Superior temporal gyrus (tissue), 1 donor: ENCODE data around the gene OGT.

Experiments used
- DNase-seq: peaks from one replicate; pipeline ENCODE4 v3.0.0-alpha.2; 2016; ENCODE audit errors: extremely low spot score

The OGT gene

DNA sequence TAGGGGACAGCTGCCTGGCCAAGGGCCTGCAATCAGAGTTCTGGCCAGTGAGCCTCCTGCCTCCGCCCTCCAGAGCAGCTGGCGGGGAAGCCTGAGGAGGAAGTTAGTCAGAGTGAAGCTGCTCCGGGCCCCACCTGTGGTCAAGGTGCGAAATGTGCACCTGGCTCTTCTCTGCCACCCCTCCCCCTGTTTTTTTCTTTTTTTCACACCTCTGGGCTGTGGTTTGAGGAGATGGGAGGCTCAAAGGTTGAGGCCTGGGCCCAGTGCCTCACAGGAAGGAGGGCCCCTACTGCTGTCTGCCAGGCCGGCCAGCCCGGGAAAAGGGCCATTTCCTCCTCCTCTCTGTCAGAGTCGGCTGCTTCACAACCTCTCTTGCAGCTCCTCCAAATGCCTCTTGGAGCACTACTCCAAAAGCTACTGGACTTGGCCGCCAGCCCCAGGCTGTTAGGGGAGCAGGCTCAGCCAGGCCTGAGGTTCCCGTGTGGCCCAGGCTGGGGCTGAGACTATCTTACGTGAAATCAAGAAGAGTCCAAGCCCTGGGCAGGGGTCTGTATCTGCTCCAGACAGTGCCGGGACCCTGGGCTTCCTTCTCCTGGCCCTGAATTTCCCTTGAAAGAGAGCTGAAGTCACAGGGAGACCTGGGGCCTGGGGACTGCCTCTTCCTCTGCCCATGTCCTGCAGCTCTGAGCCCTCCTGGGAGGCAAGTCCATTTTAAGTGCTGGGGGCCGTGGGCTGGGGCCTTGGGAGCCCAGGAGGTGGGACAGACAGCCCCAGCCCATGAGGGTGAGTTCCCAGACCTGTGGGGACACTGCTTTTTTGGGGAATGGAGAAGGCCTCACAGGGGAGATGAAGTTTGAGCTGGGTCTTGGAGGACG is 89.9 kb downstream of the OGT start:
- DNase-seq = peak; percentile 45

DNA sequence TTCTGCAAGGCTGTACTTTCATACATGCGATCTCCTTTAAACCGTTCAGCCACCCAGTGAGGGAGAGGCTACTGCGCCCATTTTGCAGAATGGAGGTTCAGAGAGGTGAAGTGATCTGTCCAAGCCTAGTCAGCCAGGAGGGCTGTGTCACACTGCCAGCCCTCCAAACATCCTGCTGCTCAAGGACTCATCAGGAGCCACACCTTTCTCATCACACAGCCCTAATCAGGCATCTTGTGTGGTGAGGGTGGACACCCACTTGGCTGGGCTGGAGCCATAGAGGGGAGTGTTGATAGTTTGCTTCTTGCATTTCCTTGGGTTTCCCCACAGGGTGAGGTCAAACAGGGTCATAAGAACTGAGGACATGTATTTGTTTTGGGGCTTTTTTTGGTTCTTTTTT is 90.8 kb downstream of the OGT start:
- DNase-seq = no peak

DNA sequence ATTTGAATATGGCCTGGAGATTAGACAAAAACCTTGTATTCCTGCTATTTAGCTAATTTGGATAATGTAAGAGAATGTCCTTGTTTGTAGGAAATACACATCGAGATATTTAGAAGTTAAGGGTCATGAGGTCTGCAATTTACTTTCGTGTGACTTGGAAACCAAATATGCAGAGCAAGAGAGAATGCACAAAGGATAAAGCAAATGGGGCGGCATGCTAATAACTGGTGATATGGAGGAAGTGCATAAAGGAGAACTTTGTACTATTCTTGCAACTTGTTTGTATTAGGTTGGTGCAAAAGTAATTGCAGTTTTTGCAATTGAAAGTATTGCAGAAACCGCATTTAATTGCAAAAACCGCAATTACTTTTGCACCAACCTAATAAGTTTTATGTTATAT is 92.6 kb downstream of the OGT start:
- no peak for DNase-seq
